T-helper 2 cell treated with Interferon-gamma antibody and Interleukin-4, amounts not matched to agents 100 ng/mL and 5 ng/mL, for 36 hours (primary cell): ENCODE measurements around the gene KLHL35. TPM values are rescaled to one million over a fixed set of nuclear protein-coding genes. Genes with fewer than 3 reads are reported as not detected.
"Not testable (repeated sequence)": the region's sequence is repeated elsewhere in the genome, so short reads cannot be mapped to it uniquely, and the experiment has no call there.

Experiments
- intact Hi-C: fragments of 100-400 bp; cut with micrococcal nuclease; formaldehyde crosslinking; loops from one replicate; pipeline ENCODE4 v1.15.1; 2023
- total RNA-seq: library from RNA; stranded (reverse); gene quantifications from 2 replicates; pipeline ENCODE4 v1.2.3, GENCODE V29; 2022

KLHL35 gene
- total RNA-seq, 1 donor from 2014 or later = 0.70 TPM

- intact Hi-C loops = no loop called here
Observed at GRCh38 chr11:75427181-75427580, 5.8 kb downstream of the KLHL35 start.

GRCh38 chr11:75426720-75427086 lies 6.3 kb downstream of the KLHL35 start:
- intact Hi-C loops = no loop called here

DNA sequence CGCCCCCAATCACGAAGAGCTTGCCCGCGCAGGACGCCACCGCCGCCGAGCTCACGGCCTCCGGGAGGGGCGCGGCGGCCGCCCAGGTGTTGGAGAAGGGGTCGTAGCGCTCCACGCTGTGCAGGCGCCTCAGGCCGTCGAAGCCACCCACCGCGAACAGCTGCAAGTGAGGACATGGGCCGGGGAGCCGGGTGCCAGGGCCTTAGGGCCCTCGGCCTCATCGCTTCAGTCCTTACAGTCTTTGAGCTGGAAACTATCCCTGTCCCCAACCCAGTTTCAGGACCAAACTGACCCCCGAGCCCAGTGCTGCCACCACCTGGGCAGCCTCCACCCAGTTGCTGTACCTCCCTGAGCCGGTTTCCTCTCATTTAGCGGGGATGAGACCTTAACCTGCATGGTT lies 7.6 kb downstream of the KLHL35 start:
- intact Hi-C loops = no loop called here

DNA sequence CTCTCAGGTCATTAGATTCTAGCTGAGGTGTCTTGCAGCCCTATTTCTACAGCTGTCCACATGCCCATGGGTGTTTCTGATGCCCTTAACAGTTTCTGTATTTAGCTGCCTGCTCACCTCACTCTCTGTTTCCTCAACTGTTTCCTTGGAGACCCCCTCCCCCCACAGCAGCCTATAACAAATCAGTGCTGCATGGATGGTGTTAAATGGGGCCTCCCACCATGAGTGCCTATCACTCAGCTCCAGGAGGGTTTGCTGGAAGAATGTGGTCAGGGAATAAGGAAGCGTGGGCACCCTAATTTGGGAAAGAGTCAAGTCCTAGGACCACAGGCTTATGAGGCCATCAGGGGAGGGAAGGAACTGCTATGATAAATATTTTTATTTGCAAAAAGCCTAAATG lies 8.6 kb downstream of the KLHL35 start:
- intact Hi-C loops = no loop called here

DNA sequence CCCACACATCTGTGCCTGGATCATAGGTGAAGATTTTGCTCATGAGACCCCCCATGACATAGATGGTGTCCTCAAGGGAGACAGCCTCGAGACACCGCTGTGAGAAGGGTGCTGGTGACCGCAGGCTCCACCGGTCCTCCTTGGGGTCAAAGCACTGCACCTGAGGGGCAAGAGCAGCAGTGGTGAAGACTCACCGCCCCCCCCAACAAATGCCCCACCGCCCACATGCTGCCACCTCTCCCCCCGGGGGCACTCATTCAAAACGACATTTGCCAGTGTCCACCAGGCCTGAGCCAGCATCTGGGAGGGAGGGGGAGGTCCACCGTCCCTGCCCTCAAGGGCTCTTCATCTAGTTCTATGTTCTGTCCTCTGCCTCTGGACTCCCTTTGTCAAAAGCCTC lies 9.3 kb downstream of the KLHL35 start:
- intact Hi-C loops = no loop called here

DNA sequence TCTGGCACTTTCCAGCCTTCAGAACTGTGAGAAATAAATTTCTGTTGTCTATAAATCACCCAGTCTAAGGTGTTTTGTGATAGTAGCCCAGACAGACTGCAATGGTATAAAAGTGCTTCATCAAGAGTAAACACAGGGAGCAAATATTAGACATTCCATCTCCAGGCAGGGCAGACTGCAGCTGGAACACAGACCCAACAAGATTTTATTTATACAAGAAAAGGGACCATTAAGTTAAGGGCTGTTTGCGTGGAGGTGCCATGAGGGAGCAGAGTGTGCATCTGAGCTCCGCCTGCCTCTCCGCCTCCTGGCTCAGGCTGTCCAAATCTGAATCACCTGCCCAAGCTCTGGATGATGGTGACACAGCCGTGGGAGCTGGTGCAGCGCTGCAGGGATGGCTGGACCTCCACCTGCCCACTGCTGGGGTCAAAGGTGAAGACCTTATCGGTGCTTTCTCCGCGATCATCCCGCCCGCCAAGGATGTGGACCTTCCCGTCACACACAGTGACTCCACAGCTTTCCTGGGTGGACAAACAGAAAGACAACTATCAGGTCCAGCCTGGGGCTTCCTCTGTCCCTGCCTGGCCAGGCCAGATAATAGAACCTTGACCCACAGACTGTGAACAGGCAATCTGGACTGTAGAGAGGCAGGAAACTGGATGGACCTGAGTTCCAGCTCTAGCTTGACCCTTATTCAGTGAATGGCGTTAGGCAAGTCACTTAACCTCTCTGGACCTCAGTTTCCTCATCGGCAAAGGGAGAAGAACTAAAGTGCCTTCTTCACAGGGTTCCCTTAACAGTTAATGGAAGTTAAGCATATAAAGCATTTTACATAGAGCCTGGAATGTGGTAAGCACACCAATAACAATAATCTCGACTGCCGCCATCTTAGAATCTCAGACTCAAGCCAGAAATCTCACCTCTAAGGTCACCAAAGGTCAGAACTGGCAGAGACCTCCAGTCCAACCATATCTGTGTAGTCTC lies 10.5 kb downstream of the KLHL35 start:
- intact Hi-C loops = no loop called here

DNA sequence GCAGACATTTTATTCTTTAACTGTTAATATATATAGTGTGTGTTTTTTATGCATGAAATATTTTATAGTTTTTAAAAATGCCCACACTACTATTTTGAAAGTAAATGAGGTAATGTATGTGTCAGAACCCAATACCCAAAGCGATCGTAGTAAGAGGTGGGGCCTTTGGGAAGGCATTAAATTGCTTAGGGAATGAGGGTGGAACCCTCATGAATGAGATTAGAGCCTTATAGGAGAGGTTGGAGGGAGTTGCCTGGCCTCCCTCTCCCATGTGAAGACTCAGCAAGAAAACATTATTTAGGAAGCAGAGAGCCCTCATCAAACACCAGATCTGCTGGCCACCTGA lies 11.1 kb downstream of the KLHL35 start:
- intact Hi-C loops = no loop called here

GRCh38 chr11:75421035-75421602 lies 11.9 kb downstream of the KLHL35 start:
- intact Hi-C loops = no loop called here

DNA sequence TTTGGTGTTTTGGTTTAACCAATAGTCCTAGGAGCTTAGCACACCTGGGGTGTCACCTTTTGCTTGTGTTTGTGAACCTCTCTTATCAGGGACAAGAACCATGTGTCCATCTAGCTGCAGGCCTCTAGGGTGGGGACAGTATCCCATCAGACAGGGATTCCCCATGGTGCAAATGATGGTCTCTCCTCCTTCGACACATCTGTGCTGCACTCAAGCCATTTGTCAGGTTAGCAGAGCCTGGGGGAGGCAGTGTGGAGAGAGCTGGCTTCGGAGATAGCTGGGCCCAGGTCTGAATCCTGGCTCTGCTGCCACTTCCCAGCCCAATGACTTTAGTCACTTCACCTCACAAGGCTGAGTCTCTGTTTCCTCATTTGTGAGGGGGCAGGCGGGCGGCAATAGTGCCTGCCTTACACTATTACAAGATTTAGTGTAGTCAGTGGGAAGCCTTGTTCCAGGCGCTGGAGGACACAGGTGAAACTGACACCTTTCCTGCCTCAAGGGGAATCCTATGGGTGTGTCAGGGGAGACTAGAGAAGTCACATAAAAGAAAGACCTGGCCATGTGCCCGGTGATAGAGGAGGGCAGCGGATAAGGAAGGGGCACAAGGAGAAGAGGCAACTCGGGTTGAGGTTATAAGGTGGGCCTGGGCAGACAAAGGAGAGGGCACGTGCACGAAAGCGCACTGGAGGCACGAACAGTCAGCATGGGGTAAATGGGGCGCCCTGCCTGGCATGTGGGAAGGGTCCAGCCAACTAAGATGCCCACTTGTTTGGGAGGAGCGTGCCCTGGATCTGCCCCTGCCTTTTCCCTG lies 12.6 kb downstream of the KLHL35 start:
- intact Hi-C loops = no loop called here

DNA sequence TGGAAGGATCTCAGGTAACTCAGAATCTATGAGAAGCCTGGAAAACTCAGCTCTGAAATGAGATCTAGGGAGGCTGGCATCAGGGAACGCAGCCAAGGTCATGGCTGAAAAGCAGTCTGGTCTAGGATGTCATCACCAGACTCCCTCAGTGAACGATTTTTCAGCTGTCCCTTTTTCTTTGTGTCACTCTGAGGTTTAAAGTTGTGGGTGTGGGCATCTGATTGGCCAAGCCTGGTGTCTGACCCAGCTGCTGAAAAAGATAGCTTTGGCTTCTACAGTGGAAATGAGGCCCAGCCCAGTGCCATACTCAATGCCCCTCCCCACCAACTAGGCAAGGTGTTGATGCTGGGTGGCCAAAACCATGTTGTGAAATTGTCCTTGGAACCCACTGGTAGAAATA lies 19.1 kb downstream of the KLHL35 start:
- intact Hi-C loops = no loop called here

DNA sequence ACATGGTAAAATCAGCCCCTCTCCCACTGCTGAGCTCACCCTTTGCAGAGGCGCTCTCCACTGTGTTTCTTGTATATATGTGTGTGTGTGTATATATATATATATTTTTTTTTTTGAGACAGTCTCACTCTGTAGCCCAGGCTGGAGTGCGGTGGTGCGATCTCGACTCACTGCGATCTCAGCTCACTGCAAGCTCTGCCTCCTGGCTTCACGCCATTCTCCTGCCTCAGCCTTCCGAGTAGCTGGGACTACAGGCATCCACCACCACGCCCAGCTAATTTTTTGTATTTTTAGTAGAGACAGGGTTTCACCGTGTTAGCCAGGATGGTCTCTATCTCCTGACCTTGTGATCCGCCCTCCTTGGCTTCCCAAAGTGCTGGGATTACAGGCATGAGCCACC lies 19.9 kb downstream of the KLHL35 start:
- intact Hi-C loops = not testable (repeated sequence)

GRCh38 chr11:75409971-75410370 lies 23.0 kb downstream of the KLHL35 start:
- intact Hi-C loops = not testable (repeated sequence)

GRCh38 chr11:75408957-75409219 lies 24.1 kb downstream of the KLHL35 start:
- intact Hi-C loops = no loop called here

GRCh38 chr11:75406338-75406777 lies 26.6 kb downstream of the KLHL35 start:
- intact Hi-C loops = no loop called here

GRCh38 chr11:75403983-75404658 lies 28.9 kb downstream of the KLHL35 start:
- intact Hi-C loops = no loop called here

GRCh38 chr11:75403037-75403436 lies 30.0 kb downstream of the KLHL35 start:
- intact Hi-C loops = no loop called here

GRCh38 chr11:75402002-75402773 lies 30.8 kb downstream of the KLHL35 start:
- intact Hi-C loops = no loop called here

GRCh38 chr11:75400146-75400865 lies 32.7 kb downstream of the KLHL35 start:
- intact Hi-C loops = no loop called here

- intact Hi-C loops = no loop called here
Observed at GRCh38 chr11:75399344-75400145, 33.5 kb downstream of the KLHL35 start, which contains the start of gene RPS3. Gene RPS3 (plus strand): TSS chr11:75399518. CDS start chr11:75399548, 30 bp downstream.
